ENCODE measurements around the gene RAB6B.

RAB6B gene

GRCh38 chr3:133871368-133872090, 24.2 kb downstream of the RAB6B start:
- TF ChIP-seq CTCF (IDR thresholded peaks at IDR 0.05; ENCODE audit: low read depth, low read length, missing control alignments), result no peak
- H3K4me3 ChIP-seq (replicated peaks; ENCODE audit: low read depth, low read length), result no peak overlapping the region
- no peak for DNase-seq (ENCODE audit: extremely low read depth, low read depth)

- no peak overlapping the region for H3K4me3 ChIP-seq (replicated peaks; ENCODE audit: low read depth, low read length)
- TF ChIP-seq CTCF (IDR thresholded peaks at IDR 0.05; ENCODE audit: low read depth, low read length, missing control alignments), result no peak
- DNase-seq (ENCODE audit: extremely low read depth, low read depth), result no peak
Measured at GRCh38 chr3:133870822-133871221, 24.9 kb downstream of the RAB6B start.

GRCh38 chr3:133869586-133869985, 26.1 kb downstream of the RAB6B start:
- no peak for TF ChIP-seq CTCF (IDR thresholded peaks at IDR 0.05; ENCODE audit: low read depth, low read length, missing control alignments)

GRCh38 chr3:133868758-133869475, 26.8 kb downstream of the RAB6B start:
- no peak for TF ChIP-seq CTCF (IDR thresholded peaks at IDR 0.05; ENCODE audit: low read depth, low read length, missing control alignments)
- no peak overlapping the region for H3K4me3 ChIP-seq (replicated peaks; ENCODE audit: low read depth, low read length)
- no peak for DNase-seq (ENCODE audit: extremely low read depth, low read depth)

More at GRCh38 chr3:133869586-133869985, 26.1 kb downstream of the RAB6B start:
- no peak for DNase-seq (ENCODE audit: extremely low read depth, low read depth)
- H3K4me3 ChIP-seq (replicated peaks; ENCODE audit: low read depth, low read length), result no peak overlapping the region

- DNase-seq (ENCODE audit: extremely low read depth, low read depth), result no peak
- TF ChIP-seq CTCF (IDR thresholded peaks at IDR 0.05; ENCODE audit: low read depth, low read length, missing control alignments), result no peak
- H3K4me3 ChIP-seq (replicated peaks; ENCODE audit: low read depth, low read length), result no peak overlapping the region
Measured at GRCh38 chr3:133868186-133868585, 27.5 kb downstream of the RAB6B start.

GRCh38 chr3:133866141-133866540, 29.5 kb downstream of the RAB6B start:
- no peak overlapping the region for H3K4me3 ChIP-seq (replicated peaks; ENCODE audit: low read depth, low read length)
- DNase-seq (ENCODE audit: extremely low read depth, low read depth), result no peak
- TF ChIP-seq CTCF (IDR thresholded peaks at IDR 0.05; ENCODE audit: low read depth, low read length, missing control alignments), result no peak

Measured in HFF-Myc (cell line).